DMS79 treated with DMSO at 0.1 percent for 48 hours (cell line): ENCODE results near the gene TEAD1.

Experiments
- DNase-seq: peaks from one replicate; lab custom pipeline; 2025; lab: John Stamatoyannopoulos, UW

The TEAD1 gene

DNA sequence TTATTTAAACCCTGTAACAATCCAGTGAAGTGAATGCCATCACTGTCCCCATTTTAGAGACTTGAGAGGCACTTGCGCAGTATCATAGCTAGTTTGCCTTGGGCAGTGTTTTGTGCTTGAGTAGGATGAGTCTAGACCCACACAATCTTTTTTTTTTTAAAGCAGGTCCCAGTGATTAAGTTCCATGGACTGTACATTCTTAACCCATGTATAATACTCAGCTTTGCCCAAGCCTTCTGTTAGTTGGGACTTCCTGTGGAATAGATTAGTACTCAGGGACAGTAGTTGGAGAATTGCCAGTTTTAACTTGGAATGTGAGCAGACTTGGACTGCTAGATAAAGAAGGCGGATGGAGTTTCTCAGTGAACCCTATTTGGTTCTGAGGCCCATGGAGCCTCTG is 226.3 kb downstream of the TEAD1 start:
- DNase-seq, result no peak

DNA sequence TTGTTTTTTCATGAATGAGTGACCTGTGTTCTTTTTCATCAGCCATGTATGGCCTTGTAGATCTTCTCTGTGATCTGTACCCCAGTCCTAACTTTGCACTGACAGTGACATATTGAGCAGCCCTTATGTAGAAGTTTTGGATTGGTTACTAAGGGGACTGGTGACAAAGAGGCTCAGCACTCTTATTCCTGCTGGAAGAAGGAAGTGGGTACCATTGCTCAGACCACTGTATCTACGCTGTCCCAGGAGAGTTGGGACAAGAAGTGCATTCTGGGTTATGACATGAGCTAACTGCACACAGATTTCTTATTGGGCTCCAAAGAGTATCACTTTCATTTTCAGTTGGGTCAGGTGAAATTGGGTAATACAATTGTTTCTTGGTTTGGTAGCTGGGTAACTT is 227.1 kb downstream of the TEAD1 start:
- no peak for DNase-seq

DNA sequence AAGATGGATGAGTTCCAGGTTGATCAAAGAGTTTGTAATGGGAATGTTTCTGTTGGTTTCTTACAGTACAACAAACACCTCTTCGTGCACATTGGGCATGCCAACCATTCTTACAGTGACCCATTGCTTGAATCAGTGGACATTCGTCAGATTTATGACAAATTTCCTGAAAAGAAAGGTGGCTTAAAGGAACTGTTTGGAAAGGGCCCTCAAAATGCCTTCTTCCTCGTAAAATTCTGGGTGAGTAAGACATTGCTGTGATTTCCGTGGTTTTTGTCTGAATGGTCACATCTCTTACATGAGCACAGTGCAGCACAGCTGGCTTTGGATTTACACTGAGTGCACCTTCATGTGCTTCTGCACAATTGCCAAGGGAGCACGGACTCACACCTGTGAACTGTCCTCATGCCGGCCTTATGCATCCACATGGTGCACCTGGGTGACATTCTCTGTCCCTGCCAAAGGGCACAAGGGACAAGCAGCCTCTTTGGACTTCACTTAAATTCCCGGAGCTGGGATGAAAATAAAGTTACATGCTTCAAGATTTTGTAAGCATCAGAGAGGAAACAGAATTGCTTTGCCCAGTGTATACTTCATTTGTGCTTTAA is 227.8 kb downstream of the TEAD1 start:
- no peak for DNase-seq

DNA sequence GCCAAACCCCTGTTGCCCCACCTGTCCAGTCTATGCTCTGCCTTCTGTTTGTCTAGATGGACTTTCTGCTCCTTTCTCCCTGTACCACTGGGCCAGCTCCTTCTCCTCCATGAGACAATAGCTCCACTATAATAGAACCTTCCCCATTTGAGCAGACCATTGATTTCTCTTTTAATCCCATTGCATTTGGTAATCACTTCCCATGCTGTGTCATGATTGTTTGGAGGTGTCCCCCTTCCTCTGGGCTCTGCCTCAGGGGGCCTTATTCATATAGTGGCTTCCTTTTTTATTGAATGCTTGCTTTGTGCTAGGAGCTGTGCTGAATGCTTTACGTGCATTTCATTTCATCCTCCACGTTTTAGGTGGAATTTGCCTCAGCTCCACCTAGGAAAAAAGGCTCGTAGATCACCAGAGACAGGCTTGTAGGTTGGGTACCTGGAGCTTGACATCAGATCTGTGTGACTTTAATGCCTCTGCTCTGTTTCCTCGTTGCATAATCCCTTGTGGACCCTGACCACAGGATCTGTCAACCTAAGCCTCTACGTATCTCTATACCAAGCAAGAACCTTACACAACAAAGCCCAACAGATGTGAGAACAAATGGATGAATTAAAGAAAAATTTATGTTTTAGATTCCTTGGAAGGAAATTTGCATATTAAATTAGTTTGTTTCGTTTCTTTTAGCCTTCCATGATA is 228.7 kb downstream of the TEAD1 start:
- DNase-seq, result no peak

DNA sequence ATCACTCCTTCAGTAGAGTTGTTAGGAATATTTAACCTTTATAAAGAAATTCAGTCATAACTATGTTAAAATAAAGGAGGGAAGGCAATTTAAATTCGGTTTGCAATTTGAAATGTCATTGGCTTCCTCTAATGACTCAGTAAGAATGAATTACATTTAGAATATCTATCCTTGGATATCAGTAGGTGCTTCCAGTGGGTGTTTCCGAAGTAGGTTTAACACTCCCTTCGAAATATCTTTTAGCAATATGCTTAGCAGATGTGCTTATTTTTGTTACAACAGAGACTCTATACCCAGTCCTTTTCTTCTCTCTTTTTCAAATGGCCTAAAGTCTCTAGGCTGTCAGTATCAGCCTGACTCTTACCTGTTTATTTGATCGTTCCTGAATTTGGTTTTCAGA is 231.2 kb downstream of the TEAD1 start:
- no peak for DNase-seq

DNA sequence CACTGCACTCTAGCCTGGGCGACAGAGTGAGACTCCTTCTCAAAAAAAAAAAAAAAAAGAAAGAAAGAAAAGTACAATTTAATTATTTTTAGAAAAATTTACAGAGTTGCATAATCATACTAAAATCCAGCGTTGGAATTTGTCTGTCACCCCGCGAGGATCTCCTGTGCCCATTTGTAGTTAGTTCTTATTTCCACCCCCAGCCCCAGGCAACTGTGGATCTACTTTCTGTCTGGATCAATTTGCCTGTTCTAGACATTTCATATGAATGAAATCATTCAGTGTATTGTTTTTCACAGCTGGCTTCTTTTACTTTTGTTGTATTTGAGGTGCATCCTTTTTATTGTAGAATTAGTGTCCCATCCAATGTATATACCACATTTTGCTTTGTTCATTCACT is 232.3 kb downstream of the TEAD1 start:
- DNase-seq, result no peak

DNA sequence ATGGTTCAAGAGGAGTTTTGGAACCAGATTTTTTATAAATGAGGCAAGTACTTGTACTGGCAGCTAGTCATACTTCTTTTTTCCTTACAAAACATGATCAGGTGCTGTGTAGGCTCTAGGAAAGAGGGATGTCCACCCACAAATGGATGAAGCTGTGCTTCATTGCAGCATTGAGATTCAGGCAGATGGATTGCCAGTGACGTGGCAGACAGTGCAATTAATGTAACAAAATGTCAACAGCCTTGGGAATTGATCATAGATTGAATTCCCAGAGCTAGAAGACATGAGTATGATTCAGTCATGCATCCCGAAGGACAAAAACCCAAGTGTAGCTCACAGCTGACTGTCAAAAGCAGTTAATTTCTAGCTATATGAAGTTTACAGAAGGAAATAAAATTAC is 235.7 kb downstream of the TEAD1 start:
- DNase-seq, result no peak

DNA sequence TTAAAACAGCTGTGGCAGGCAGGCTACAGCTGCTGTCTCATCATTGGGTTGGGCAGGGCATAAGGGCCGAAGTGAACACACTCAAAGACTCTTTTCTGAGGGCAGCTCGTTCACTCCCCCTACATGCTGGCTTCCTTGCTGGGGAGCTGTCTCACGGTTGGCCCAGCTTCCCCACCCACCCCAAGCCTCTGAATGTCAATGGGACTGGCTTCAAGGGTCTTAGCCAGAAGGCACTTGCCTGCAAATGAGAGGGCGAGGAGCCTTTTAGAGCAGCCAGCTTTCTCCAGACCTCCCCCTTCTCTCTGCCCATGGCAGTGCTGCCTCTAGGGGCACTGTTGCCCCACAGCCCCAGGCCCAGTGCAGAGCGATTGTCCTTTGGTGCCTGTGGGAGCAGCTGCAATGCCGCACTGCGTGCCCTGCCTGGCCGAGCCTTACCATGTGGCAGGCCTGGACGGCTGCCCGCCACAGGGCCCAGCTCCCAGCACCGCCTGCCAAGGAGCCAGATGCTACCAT is 240.2 kb downstream of the TEAD1 start:
- DNase-seq, result no peak

DNA sequence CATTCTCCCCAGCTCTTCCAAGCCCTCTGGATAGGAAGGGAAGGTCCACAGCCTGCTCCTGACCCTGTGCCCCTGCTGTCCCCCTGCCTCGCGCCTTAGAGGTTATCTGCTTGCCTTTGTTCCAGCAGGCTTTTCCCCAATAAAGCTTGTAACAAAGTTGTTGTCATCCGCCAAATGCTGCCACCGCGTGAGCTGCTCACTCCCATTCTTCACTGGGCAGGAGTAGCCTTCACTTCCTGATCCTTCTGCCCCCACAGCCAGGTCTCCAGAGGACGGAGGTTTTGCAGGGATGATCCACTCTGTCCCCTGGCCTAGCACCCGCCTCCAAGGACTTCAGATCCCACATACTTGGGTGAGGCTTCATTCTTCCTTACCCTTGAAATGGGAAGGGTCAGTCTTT is 240.9 kb downstream of the TEAD1 start:
- no peak for DNase-seq

DNA sequence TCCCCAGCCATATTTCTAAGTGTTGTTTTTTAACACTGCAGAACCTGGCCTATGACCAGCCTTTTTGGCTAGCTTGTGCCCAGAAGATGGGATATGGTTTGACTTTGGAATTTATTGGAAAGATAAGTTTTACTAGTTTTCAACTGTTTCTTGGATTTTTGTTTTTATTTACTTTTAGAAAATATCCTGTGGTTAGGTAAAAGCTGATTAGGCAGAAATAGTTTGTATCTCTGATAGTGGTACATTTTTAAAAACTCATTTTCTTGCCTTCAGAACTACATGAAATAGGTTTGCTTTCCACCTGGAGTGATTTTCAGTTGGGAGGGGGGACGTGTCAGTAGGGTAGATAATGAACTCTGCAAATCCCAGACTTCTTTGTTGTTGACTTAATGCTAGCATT is 243.6 kb downstream of the TEAD1 start:
- DNase-seq, result no peak

DNA sequence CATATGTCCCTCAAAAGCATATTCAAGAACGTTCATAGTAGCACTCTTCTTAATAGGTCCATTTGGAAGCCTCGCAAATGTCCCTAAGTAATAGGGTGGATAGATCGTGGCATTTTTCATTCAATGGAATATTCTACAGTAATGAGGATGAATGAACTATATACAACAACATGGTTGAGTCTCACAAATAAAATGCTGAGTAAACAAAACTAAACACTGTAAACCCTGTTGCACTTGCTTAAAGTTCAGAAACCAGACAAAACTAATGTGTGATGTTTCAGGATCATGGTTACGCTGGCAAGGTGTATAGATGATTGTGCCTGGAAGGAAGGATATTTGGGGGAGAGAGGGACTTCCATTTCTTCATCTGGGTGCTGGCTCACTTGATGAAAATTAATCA is 244.4 kb downstream of the TEAD1 start:
- DNase-seq, result no peak

DNA sequence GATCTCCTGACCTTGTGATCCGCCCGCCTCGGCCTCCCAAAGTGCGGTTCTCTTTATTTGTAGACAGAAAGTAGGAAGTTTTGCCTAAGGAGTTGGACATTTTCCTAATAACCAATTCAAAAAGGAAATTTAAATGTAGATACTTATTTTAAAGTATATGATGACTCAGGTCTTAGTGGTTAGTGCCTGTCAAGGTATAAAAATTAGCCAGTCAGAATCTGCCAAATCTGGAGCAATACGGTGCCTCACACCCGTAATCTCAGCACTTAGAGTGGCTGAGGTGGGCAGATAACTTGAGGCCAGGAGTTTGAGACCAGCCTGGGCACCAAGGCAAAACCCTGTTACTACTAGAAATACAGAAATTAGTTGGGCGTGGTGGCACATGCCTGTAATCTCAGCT is 248.2 kb downstream of the TEAD1 start:
- no peak for DNase-seq

DNA sequence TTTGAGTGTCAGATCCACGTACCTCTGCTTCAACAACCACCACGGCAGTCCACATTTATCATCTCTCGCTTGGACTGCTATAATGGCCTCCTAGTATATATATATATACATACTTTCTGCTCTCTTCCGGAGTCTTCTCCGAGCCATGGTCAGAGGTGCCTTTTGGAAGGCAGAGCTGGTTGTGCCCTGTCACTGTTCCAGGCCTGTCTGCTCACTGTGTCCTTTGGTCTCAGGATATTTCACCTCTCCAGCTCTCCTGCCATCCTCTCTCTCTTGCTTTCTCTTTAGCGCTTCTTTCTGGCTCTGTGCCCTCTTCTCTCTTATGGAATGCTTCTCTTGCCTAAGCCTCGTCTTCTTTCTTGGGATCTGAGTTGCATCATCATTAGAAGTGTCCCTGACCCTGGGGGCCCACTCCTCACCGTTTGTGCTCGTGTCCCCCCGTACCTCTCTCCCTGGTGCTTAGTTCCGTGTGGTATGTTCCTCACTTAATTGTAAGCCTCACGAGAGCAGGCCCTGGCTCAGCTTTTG is 248.8 kb downstream of the TEAD1 start:
- no peak for DNase-seq

DNA sequence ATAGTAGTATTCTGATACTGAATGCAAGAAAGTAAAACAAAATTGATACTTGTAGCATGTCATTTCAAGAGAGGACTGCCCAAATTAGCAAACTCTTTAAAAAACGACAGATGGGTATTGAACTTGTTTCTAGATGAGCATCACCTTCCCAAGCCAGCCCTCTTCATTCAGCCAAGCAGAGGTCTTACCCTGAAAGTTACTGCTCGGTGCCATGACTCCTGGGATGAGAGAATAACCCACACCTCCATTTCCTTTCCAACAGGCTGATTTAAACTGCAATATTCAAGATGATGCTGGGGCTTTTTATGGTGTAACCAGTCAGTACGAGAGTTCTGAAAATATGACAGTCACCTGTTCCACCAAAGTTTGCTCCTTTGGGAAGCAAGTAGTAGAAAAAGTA is 250.4 kb downstream of the TEAD1 start:
- DNase-seq, result no peak

DNA sequence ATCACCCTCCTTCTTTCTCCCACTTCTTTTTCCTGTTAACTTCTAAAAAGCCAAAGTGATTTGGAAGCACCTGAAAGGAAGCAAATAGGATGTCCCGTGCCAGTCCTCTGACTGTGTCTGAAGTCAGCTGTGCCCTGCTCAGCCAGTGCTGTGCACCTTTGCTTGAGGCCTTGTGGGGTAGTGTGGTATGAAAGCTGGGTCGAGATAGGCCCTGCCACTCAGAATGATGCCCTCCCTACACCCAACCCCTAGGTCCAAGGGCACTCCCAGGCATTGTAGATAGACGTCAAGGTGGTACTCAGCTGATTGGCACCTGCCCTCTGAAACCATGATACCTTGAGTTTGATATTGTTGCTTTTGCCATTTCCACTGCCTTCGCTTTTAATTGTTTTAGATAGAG is 251.3 kb downstream of the TEAD1 start:
- no peak for DNase-seq

DNA sequence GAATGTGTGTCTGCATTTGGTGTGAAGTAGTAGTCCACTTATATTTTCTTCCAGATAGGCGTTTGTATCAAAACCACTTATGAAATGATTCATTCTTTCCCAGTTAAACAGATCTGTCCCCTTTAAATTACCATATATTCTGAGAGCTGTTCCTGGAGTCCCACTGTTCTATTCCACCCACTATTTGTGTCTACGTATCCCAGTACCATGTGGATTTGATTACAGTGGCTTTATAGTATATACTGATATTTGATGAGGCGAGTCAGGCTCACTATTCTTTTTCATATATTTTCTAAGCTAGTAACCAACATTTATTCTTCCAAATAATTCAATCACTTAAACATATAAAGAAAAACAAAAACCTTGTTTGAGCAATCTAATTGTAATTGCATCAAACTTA is 253.0 kb downstream of the TEAD1 start:
- DNase-seq, result no peak

DNA sequence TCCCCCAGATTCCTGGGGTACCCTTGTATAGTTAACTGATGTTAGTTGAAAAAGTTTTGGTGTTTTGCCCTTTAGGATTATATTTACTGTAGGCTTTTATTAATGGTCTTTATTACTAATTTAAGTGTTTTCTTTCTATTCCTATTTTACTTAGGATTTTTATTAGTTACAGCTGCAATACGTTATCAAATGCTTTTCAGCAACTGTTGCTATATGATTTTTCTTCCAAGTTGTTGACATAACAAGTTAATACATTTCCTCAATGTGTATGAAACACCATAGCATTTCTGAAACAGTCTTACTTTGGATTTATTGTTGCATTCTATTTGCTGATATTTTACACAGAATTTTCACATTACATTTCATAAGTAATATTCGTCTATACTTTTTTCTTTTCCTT is 253.7 kb downstream of the TEAD1 start:
- no peak for DNase-seq

DNA sequence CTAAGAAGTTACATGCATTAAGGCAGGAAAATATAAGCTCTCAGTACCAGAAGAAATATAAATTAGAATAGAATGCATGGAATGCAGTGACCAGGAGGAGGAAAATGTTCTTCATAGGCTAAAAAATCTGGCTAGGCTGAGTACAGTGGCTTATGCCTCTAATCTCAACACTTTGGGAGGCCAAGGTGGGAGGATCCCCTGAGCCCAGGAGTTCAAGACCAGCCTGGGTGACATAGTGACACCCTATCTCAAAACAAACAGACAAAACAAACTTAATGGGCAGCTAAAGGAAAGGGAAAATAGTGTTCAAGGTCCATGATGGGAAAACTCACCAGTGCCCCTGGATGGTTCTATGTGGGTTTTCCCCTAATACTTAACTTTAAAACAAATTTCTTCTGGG is 256.6 kb downstream of the TEAD1 start:
- no peak for DNase-seq

DNA sequence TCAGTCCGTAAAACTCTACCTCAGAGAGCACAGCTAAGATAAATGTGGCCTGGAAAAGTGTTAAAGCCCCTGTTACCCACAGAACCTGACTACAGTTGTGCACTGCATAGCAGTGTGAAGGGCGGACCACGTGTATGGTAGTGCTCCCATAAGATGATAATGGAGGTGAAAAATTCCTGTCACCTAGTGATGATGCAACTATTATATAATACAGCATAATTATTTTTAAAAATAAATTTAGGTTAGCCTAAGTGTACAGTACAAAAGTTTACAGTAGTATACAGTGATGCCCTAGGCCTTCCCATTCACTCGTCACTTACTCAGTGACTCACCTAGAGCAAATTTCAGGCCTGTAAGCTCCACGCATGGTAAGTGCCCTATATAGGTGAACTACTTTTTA is 258.3 kb downstream of the TEAD1 start:
- no peak for DNase-seq

DNA sequence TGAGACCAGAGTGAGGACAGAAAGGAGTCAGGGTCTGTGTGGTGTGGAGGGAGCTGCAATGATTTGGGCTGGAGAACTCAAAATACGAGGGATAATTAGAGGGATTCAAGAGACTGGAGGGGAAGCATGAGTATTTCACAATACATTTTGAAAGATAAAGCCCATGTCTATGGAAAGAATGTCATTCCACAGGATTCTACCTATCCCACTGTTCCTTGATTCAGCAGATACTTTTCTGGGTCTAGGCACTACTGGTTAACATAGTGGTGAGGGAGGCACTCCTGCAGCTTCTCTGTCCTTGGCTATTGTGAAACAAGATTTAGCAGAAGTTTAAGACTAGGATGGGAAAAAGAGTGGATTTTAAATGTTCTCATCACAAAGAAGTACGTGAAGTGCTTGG is 262.0 kb downstream of the TEAD1 start:
- DNase-seq, result no peak

DNA sequence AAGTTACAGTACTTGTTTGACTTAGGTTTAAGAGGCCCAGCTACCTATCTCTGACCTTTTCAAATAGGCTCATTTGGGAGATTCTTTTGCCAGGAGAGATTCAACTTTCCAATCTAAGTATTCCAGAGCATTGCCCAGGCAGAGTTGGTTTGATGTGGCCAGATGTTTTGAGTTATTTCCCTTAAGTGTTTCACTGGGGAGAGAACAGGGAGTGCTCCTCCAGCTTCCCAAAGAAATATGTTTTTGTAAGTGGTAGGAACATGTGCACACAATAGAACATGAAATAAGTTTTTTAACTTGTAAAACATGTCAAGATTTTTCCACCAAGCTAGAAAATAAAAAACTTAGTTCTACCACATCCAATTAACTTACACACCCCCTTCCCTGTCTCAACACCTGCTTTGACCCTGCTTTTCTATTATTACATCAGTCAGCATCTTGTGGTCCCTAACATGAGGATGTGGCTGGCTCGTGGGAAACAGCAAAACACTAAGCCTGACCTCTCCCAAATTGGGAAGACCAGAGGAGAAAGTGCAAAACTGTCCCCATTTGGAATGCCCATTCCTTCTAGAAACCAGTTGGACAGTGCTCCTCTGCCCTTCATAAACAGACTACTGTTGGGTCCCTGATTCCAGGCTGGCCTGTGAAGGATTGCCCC is 264.5 kb downstream of the TEAD1 start:
- no peak for DNase-seq

DNA sequence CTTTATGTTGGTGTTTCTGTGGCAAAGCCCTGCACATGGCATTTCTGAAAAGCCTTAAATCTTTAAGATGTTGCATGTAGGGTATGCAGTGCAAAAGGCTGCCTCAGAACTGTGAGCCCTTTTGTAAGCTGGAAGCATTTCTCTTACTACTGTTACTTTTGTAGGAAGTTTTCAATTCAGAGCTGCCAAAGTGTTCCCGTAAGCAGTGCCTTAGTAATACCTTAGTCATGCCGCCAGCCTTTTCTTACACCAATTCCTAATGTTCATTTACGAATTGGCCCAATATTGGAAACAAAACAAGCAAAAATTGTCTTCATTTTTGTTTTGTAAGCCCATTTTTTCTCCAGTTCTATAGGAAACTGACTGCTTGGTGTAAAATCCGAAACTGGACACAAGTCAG is 267.4 kb downstream of the TEAD1 start:
- no peak for DNase-seq

DNA sequence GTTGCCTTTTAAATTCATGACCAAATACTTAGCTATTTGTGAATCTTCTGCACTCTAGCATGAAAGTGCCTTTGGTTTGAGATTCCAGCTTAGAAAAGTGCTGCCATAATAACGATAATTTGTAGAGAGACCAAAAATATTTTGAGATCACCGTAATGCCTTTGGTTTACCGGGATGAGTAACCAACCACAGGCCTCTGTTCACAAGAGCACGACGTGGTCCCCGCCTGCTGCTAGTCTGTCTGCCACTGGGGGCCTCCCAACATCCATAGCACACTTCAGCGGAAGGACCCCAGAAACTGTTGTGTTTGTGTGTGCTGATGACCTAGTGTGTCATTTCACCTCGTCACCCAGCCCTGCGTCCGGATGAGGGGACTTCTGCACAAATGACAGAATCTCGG is 267.9 kb downstream of the TEAD1 start:
- no peak for DNase-seq
